ACC112 (cell line): ENCODE results near the gene CASP5.

Experiments used
- H2AFZ ChIP-seq: fragments of 200-600 bp; sonication (generic); one replicate; pipeline ENCODE4 v1.6.0; 2017; ENCODE audit warnings: antibody characterized with exemption, low read length; ENCODE audit not compliant: unreplicated experiment
- H3K27ac ChIP-seq: fragments of 200-600 bp; sonication (generic); 2 replicates; pipeline ENCODE4 v1.5.1; 2014; ENCODE audit warnings: low read depth, mild to moderate bottlenecking, antibody characterized with exemption, low read length, moderate library complexity
- H3K27me3 ChIP-seq: fragments of 200-600 bp; sonication (generic); 2 replicates; pipeline ENCODE4 v1.6.1; 2014; ENCODE audit warnings: mild to moderate bottlenecking, antibody characterized with exemption, low read length, moderate library complexity, mixed read lengths; ENCODE audit not compliant: insufficient read depth
- H3K36me3 ChIP-seq: fragments of 200-600 bp; sonication (generic); 2 replicates; pipeline ENCODE4 v1.6.1; 2016; ENCODE audit warnings: mild to moderate bottlenecking, antibody characterized with exemption, low read length, moderate library complexity, mixed read lengths; ENCODE audit not compliant: insufficient read depth
- H3K4me1 ChIP-seq: fragments of 200-600 bp; sonication (generic); one replicate; pipeline ENCODE4 v1.6.1; 2016; ENCODE audit warnings: low read length, mixed read lengths; ENCODE audit not compliant: insufficient read depth, unreplicated experiment, control insufficient read depth
- H3K4me3 ChIP-seq: fragments of 200-600 bp; sonication (generic); 2 replicates; pipeline ENCODE4 v1.5.1; 2014; ENCODE audit warnings: mild to moderate bottlenecking, low read depth, low read length
- H3K79me2 ChIP-seq: fragments of 200-600 bp; sonication (generic); one replicate; pipeline ENCODE4 v1.6.0; 2016; ENCODE audit warnings: low read length; ENCODE audit not compliant: control insufficient read depth, unreplicated experiment, insufficient read depth

CASP5 gene

GRCh38 chr11:104968355-104968855 is 54.6 kb downstream of the CASP5 start, which contains the start of gene CASP4:
TSS of gene CASP4 (minus strand) at chr11:104968574. CDS start at chr11:104968525, 49 bp downstream.
- H3K27ac ChIP-seq: peak within 1 kb of the TSS; percentile 90
- H3K79me2 ChIP-seq: peaks cover 36% of the 10 kb centered on the region
- H3K4me3 ChIP-seq: peak within 1 kb of the TSS; percentile 93
- no peaks in the 10 kb centered on the region for H3K27me3 ChIP-seq
- H3K4me1 ChIP-seq: peaks cover 9% of the 10 kb centered on the region
- H2AFZ ChIP-seq: peak within 1 kb of the TSS; percentile 85
- peaks cover 15% of the 10 kb centered on the region for H3K36me3 ChIP-seq

GRCh38 chr11:104967534-104968354 is 55.2 kb downstream of the CASP5 start:
- peaks cover 37% of the 10 kb centered on the region for H3K79me2 ChIP-seq
- H3K4me3 ChIP-seq: peak overlapping the region; percentile 93
- H2AFZ ChIP-seq: peak overlapping the region; percentile 85
- peaks cover 9% of the 10 kb centered on the region for H3K4me1 ChIP-seq
- H3K27me3 ChIP-seq: no peaks in the 10 kb centered on the region
- peak overlapping the region; percentile 90 for H3K27ac ChIP-seq
- H3K36me3 ChIP-seq: peaks cover 21% of the 10 kb centered on the region

DNA sequence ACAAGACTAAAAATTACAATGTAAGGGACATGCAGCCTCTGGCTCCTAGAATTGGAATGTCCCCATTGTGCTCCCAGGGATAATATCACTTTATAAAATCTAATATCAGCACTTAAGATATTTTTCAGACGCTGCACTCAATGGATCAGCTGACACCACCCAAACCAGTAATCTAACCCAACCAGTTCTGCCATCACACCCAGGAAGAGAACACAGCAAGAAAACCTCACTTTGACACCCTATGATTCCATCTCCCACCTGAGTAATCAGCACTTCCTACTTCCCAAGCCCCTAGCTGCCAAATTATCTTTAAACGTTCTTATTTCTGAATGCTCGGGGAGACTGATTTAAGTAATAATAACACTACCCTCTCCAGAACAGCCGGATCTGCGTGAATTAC is 57.2 kb downstream of the CASP5 start:
- Histone ChIP-seq H2AFZ (no peak overlapping the region), H3K79me2 (peaks cover 42% of the 10 kb centered on the region), H3K4me3 (no peak overlapping the region), H3K27ac (no peak overlapping the region), H3K36me3 (peaks cover 38% of the 10 kb centered on the region), H3K27me3 (no peaks in the 10 kb centered on the region), H3K4me1 (peaks cover 9% of the 10 kb centered on the region)

- Histone ChIP-seq H3K4me1 (peaks cover 9% of the 10 kb centered on the region), H3K27ac (no peak overlapping the region), H3K27me3 (no peaks in the 10 kb centered on the region), H2AFZ (no peak overlapping the region), H3K36me3 (peaks cover 38% of the 10 kb centered on the region), H3K79me2 (peaks cover 50% of the 10 kb centered on the region), H3K4me3 (no peak overlapping the region)
Observed at GRCh38 chr11:104964247-104964646, 58.7 kb downstream of the CASP5 start.

DNA sequence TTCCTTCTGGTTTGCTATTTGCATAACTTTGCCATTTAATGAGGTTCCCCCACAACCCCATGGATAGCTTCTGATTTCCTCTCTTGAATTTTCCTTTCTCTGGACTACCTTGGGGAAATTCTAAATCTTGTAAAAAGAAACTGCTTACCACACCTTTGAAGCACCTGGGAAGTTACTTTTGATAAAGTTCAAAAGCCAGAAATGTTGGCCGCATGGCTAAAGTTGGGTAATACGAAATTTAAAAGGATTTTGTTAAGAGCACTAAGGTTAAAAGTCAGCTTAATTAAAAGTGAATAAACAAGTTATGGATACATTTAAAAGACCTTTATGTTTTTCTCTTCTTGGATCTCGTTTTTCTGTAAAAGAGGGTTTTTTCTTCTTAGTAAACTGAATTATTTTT is 60.1 kb downstream of the CASP5 start:
- no peaks in the 10 kb centered on the region for H3K27me3 ChIP-seq
- peaks cover 9% of the 10 kb centered on the region for H3K4me1 ChIP-seq
- H2AFZ ChIP-seq: no peak overlapping the region
- peaks cover 53% of the 10 kb centered on the region for H3K79me2 ChIP-seq
- peaks cover 38% of the 10 kb centered on the region for H3K36me3 ChIP-seq
- no peak overlapping the region for H3K4me3 ChIP-seq
- H3K27ac ChIP-seq: no peak overlapping the region

- no peak overlapping the region for H2AFZ ChIP-seq
- no peaks in the 10 kb centered on the region for H3K4me1 ChIP-seq
- H3K4me3 ChIP-seq: no peak overlapping the region
- H3K27ac ChIP-seq: no peak overlapping the region
- H3K36me3 ChIP-seq: peaks cover 36% of the 10 kb centered on the region
- no peaks in the 10 kb centered on the region for H3K27me3 ChIP-seq
- H3K79me2 ChIP-seq: peaks cover 42% of the 10 kb centered on the region
Observed at GRCh38 chr11:104957280-104957679, 65.7 kb downstream of the CASP5 start.

- Histone ChIP-seq H3K79me2 (peaks cover 41% of the 10 kb centered on the region), H2AFZ (no peak overlapping the region)
Observed at GRCh38 chr11:104956528-104956927, 66.4 kb downstream of the CASP5 start.

DNA sequence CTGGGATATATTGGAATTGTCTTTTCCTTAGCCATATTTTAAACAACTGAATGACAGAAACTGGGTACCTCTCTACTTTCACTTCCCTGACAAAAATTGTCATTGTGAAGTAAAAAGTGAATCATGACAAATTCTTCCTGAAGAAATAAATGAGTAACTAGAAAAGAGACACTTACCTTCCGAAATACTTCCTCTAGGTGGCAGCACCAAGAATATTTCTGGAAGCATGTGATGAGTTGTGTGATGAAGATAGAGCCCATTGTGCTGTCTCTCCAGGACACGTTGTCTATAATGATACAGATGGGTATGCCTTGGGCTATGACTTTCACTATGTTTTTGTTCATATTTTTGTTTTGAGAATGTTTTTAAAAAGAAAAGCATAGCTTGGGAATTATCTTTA is 76.1 kb downstream of the CASP5 start:
- H2AFZ ChIP-seq: no peak overlapping the region
- peaks cover 39% of the 10 kb centered on the region for H3K36me3 ChIP-seq
- no peak overlapping the region for H3K27ac ChIP-seq
- H3K27me3 ChIP-seq: no peaks in the 10 kb centered on the region
- H3K4me1 ChIP-seq: no peaks in the 10 kb centered on the region
- H3K79me2 ChIP-seq: no peaks in the 10 kb centered on the region
- H3K4me3 ChIP-seq: no peak overlapping the region

More at GRCh38 chr11:104956528-104956927, 66.4 kb downstream of the CASP5 start:
- H3K27me3 ChIP-seq: no peaks in the 10 kb centered on the region
- no peak overlapping the region for H3K27ac ChIP-seq
- H3K4me1 ChIP-seq: no peaks in the 10 kb centered on the region
- H3K4me3 ChIP-seq: no peak overlapping the region
- peaks cover 36% of the 10 kb centered on the region for H3K36me3 ChIP-seq
